Left hindlimb (tissue), 1 donor: ENCODE measurements around the gene RFX1.

Experiments
- DNase-seq: peaks from one replicate; pipeline ENCODE4 v3.0.0-alpha.2; 2018

Gene RFX1

GRCh38 chr19:13960863-13961784, 45.0 kb downstream of the RFX1 start:
- no peak for DNase-seq

GRCh38 chr19:13959962-13960862, 45.9 kb downstream of the RFX1 start:
- peak; percentile 37 for DNase-seq

- no peak for DNase-seq
Observed at GRCh38 chr19:13959141-13959961, 46.8 kb downstream of the RFX1 start.

- no peak for DNase-seq
Observed at GRCh38 chr19:13958043-13958442, 48.1 kb downstream of the RFX1 start.

- no peak for DNase-seq
Observed at GRCh38 chr19:13957051-13957450, 49.1 kb downstream of the RFX1 start.

DNA sequence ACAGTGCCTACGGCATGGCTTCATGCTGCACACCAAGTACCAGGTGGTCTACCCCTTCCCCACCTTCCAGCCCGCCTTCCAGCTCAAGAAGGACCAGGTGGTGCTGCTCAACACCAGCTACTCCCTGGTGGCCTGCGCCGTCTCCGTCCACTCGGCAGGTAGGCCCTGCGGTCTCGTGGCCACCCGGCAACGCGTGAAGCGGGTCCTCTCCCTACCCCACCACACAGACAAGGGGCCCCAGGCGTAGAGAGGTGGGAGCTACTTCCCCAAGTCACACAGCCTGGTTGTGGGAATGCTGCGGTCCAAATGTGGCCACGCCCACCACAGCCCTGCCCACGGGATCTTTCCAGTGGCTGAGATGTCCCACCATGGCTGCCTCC, 49.8 kb downstream of the RFX1 start:
- no peak for DNase-seq

DNA sequence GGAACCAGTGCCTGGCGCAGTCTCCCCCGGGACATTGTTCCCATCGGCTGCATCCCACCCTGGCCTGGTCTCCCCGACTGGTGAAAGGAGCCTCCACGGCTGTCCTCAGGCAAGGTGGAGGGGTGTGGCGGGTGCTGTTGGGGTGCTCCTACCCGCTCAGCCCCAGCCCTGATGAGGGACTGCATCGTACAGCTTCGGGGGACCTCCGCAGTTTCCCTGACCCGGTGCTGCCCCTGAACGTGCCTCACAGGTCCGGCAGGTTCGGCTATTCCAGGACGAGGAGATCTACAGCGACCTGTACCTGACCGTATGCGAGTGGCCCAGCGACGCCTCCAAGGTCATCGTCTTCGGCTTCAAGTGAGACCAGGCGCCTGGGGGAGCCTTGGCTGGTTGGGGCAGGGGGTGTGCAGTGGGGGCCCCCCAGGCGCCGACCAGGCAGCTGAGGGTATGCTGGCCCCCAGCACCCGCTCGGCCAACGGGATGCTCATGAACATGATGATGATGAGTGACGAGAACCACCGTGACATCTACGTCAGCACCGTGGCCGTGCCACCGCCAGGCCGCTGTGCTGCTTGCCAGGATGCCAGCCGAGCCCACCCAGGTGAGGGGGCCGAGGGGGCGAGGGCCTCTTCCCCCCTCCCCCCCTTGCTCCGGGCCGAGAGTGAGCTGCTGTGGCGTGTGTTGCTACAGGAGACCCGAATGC, 50.3 kb downstream of the RFX1 start:
- DNase-seq: no peak

DNA sequence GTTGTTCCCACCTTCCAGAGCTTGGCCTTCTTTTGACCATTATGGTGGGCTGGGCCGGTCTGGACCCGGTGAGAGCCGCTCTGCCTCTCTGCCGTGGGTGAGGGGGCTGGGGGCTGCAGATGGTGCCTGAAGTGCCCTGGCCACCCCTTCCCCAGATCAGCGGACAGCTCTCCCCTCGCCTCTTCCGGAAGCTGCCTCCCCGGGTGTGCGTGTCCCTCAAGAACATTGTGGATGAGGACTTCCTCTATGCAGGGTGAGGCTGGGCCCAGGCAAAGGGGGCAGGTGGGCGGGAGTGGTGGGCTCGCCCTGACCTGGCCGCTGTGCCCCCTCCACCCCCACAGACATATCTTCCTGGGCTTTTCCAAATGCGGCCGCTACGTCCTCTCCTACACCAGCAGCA, 51.9 kb downstream of the RFX1 start:
- DNase-seq: no peak

- DNase-seq: peak; percentile 68
Observed at GRCh38 chr19:13952931-13953531, 53.1 kb downstream of the RFX1 start.

GRCh38 chr19:13952154-13952930, 53.8 kb downstream of the RFX1 start, which contains the start of gene DCAF15:
DCAF15 (plus strand) TSS chr19:13952509; CDS start chr19:13952513, 4 bp downstream.
- DNase-seq: peak; percentile 100

GRCh38 chr19:13951799-13952153, 54.3 kb downstream of the RFX1 start:
- no peak for DNase-seq

- DNase-seq: no peak
Observed at GRCh38 chr19:13951043-13951442, 55.1 kb downstream of the RFX1 start.

- DNase-seq: no peak
Observed at GRCh38 chr19:13946414-13946813, 59.7 kb downstream of the RFX1 start.

DNA sequence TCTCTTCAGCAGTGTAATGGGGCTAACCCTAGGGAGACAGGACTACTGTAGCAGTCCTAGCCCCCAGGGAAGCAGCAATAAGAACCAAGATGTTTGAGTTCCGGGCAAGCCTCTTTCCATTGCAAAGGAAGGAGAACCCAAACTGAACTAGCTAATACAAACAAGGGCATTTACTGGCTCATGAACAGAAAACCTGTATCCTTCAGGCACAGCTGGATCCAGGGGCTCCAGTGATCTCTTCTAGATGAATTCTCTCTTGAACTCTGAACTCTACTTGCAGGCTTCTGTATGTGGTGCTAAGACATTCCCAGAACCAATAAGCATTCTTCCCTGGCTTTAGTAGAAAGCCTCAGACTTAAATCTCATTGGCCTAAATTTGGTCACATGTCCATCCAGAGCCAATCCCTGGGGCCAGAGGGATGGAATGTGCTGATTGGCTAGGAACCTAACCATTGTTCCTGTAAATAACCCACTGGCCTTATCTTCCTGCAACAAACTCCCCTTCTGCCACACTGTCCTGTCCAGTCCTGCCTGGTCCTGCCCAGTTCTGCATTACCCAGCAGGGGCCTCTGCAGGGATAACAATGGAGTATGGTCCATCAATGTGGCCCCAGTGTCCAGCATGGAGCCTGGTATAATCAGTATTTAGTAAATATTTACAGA, 64.0 kb downstream of the RFX1 start:
- no peak for DNase-seq

DNA sequence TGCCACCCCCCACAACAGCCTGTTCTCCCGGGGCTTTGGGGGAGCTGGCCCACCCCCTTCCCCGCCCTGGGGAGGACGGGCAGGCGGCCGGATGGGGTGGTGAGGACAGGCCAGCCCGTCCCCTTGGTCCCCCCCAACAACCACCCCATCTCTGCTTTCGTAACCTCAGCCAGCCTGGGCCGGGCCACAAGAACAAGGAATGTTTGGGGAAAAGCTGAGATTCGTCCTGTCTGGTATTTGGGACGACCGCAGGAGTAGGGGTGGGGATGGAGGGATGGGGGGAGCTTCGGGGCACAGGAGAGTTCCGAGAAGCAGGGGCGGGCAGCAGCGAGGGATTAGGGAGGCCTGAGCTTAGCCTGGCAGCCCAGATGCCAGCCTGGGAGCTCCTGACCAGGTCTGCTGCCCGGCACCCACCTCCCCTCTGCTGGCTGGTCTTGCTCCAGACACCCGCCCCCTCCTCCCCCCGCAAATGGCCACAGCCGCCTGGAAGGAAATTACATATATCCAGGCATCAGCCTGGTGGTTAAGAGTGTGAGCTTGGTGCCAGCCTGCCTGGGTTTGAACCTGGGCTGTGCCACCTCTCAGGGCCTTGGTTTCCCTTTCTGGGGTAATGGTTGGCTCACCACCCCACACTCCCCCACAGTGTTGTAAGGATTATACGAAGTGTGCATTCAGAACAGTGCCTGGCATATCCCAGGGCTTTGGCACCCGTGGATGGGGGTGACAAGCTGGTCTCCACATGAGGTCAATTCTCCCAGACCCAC, 67.6 kb downstream of the RFX1 start, which contains the start of gene PODNL1:
Gene PODNL1, minus strand, starts transcription at position 117 of the 764 bp plus-strand sequence. CDS start 236 bp downstream, outside the sequence.
- DNase-seq: peak; percentile 79

DNA sequence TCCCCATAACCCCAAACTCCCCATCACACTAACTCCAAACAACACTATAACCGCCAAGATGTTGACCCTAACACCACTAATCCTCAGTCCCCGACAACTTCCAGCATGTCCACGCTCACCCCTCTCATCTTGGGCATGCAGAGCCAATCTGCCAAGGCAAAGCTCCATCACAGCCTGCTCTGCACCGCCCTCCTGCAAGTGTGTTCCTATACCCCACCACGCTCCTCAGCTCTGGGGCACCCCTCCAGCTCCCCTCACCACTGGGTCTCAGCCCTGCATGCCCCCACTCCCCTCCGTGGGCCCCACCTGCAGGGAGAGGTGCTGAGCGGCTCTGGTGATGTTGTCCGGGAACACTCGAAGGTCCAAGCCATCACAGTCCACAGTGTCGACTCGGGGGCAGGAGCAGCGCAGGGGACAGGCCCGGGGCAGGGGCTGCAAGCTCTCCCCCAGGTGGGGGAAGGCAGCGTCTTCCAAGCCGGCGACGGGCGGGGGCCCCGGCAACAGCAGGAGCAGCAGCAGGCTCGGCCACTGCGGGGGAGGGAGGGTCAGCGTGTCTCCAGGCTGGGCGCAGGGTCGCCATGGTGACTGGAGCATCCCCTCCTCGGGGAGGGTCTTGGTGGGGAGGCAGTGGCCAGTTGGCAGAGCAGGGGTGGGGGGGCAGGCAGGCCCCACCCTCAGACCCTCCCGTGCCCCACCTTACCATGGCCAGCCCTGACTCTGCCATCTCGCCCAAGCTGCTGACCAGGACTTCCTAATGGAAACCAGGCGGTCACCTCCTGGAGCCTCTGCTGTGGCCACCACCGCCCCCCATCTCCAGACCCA, 68.4 kb downstream of the RFX1 start:
- DNase-seq: no peak

DNA sequence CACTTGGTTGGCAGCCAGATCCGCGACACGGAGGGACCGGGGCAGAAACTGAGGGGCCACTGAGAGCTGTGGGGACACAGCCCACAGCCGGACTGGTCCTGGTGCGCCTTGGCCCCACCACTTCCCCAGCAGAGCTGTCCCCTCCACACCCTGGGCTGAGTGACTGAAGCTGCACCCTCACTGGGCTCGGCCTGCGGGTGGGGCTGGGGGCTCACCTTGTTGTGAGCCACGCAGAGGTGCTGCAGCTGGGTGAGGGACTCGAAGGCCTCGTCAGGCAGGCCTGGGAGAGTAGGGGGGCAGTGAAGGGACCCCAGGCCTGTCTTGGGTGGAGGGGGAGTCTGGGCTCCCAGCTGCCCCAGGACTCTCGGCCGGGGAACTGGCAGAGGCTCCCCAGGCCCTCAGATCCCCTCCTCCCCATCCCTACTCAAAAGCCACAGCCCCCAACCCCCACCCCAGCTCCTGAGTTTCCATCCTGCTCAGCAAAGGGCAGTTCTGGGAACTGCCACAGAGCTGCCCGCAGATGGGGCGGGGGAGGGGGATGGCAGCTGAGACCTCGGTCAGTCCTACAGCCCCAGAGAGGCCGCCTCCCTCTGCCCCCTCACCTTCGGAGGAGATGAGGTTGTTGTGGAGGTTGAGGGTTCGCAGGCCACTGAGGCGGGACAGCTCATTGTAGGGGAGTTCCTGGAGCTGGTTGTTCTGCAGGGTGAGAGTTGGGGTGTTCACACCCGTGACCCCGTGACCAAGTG, 70.2 kb downstream of the RFX1 start:
- DNase-seq: no peak

DNA sequence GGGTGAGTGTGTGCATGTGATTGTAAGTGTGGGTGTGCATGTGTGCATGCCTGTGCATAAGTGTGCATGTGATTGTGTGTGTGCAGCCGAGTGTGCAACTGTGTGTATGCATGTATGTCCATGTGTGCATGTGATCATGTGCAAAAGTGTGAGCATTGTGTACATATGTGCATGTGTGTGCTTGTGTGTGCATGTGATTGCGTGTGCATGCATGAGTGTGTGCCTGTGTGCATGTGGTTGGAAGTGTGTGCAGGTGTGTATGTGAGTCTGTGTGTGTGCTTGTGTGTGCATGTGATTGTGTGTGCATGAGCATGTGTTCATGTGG, 71.4 kb downstream of the RFX1 start:
- no peak for DNase-seq
